ENCODE data around the gene RCAN3.
"Not testable (repeated sequence)": the region's sequence is repeated elsewhere in the genome, so short reads cannot be mapped to it uniquely, and the experiment has no call there.

Gene RCAN3

DNA sequence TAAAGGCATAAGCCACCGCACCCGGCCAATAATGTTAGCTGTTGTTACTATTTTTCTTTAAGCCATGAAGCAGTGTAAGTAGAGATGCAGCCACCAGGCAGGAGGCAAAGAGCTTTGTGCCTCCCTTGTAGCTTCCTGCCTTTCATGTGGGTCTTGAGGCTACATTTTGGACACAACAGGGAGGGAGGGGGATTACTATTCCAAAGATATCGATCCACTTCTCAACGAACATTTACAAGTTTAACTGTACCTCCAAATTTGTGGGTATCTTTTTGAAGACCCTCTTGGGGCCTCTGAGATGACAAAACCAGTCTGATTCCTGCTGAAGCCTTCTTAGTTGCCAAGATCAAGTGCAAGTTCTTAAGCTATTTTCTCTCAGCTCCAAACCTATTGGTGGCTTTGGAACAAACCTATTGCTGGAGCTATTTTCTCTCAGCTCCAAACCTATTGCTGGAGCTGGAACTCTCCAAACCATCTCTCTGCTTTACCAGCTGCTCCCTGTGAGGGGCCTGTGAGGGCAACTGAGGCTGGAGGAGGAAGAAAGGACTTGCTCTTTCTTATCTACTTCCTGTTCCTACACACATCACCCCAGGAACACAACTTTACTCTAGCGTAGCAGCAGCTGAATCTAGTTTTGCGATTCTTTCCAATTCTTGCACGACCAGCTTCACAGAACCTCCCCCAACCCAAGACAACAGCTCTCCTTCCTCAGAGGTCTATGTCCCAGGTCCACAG, 16.1 kb upstream of the RCAN3 start:
- no peak overlapping the region for H3K9ac ChIP-seq (ENCODE audit: low read depth, low read length)
- no peak overlapping the region for H3K4me3 ChIP-seq (ENCODE audit: low read length)
- no peaks in the 10 kb centered on the region for H3K36me3 ChIP-seq (ENCODE audit: insufficient read depth, low read length)
- H3K4me1 ChIP-seq (ENCODE audit: insufficient read depth, low read length) = peaks cover 4% of the 10 kb centered on the region; the same call in 1 of the 2 replicates
- H3K27ac ChIP-seq (ENCODE audit: low read depth, low read length) = no peak overlapping the region
- 92% methylated on average over 7 of the region's 7 CpGs for WGBS
- H3K27me3 ChIP-seq (ENCODE audit: insufficient read depth, low read length) = no peaks in the 10 kb centered on the region
- H3K9me3 ChIP-seq (ENCODE audit: insufficient read depth, low read depth, low read length) = peaks cover 18% of the 10 kb centered on the region

- Histone ChIP-seq H3K9ac (ENCODE audit: low read depth, low read length) (no peak overlapping the region), H3K36me3 (ENCODE audit: insufficient read depth, low read length) (no peaks in the 10 kb centered on the region), H3K9me3 (ENCODE audit: insufficient read depth, low read depth, low read length) (peaks cover 18% of the 10 kb centered on the region), H3K27me3 (ENCODE audit: insufficient read depth, low read length) (no peaks in the 10 kb centered on the region), H3K4me1 (ENCODE audit: insufficient read depth, low read length) (no peaks in the 10 kb centered on the region), H3K4me3 (ENCODE audit: low read length) (no peak overlapping the region), H3K27ac (ENCODE audit: low read depth, low read length) (no peak overlapping the region)
- WGBS = 92% methylated on average over 9 of the region's 9 CpGs
Measured at GRCh38 chr1:24487455-24487854, 15.2 kb upstream of the RCAN3 start.

GRCh38 chr1:24488159-24488558, 14.5 kb upstream of the RCAN3 start:
- WGBS = 92% methylated on average over 7 of the region's 7 CpGs
- H3K36me3 ChIP-seq (ENCODE audit: insufficient read depth, low read length); H3K9ac ChIP-seq (ENCODE audit: low read depth, low read length); H3K27me3 ChIP-seq (ENCODE audit: insufficient read depth, low read length); H3K4me3 ChIP-seq (ENCODE audit: low read length); H3K4me1 ChIP-seq (ENCODE audit: insufficient read depth, low read length); H3K27ac ChIP-seq (ENCODE audit: low read depth, low read length): not testable (repeated sequence)
- peaks cover 18% of the 10 kb centered on the region for H3K9me3 ChIP-seq (ENCODE audit: insufficient read depth, low read depth, low read length)

DNA sequence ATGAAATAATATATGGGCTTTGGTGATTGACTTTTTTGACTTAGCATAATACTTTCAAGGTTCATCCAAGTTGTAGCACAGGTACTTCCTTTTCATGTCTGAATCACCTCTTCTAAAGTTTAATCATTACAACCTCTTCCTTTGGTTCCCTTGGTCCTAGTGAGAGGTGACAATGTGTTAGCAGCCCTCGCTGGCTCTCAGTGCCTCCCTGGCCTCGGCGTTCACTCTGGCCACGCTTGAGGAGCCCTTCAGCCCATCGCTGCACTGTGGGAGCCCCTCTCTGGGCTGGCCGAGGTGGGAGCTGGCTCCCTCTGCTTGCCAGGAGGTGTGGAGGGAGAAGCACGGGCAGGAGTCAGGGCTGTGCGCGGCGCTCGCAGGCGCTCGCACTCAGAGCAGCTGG, 13.0 kb upstream of the RCAN3 start:
- Histone ChIP-seq H3K4me1 (ENCODE audit: insufficient read depth, low read length) (no peaks in the 10 kb centered on the region), H3K27ac (ENCODE audit: low read depth, low read length) (no peak overlapping the region), H3K4me3 (ENCODE audit: low read length) (no peak overlapping the region), H3K9me3 (ENCODE audit: insufficient read depth, low read depth, low read length) (peaks cover 18% of the 10 kb centered on the region), H3K27me3 (ENCODE audit: insufficient read depth, low read length) (no peaks in the 10 kb centered on the region), H3K36me3 (ENCODE audit: insufficient read depth, low read length) (no peaks in the 10 kb centered on the region), H3K9ac (ENCODE audit: low read depth, low read length) (no peak overlapping the region)
- WGBS = 92% methylated on average over 13 of the region's 13 CpGs

- H3K9ac ChIP-seq (ENCODE audit: low read depth, low read length) = no peak overlapping the region
- no peak overlapping the region for H3K4me3 ChIP-seq (ENCODE audit: low read length)
- no peaks in the 10 kb centered on the region for H3K27me3 ChIP-seq (ENCODE audit: insufficient read depth, low read length)
- H3K9me3 ChIP-seq (ENCODE audit: insufficient read depth, low read depth, low read length) = peaks cover 18% of the 10 kb centered on the region
- 95% methylated on average over 18 of the region's 18 CpGs for WGBS
- H3K36me3 ChIP-seq (ENCODE audit: insufficient read depth, low read length) = no peaks in the 10 kb centered on the region
- H3K4me1 ChIP-seq (ENCODE audit: insufficient read depth, low read length) = no peaks in the 10 kb centered on the region
- H3K27ac ChIP-seq (ENCODE audit: low read depth, low read length) = no peak overlapping the region
Measured at GRCh38 chr1:24490101-24490781, 12.4 kb upstream of the RCAN3 start.

DNA sequence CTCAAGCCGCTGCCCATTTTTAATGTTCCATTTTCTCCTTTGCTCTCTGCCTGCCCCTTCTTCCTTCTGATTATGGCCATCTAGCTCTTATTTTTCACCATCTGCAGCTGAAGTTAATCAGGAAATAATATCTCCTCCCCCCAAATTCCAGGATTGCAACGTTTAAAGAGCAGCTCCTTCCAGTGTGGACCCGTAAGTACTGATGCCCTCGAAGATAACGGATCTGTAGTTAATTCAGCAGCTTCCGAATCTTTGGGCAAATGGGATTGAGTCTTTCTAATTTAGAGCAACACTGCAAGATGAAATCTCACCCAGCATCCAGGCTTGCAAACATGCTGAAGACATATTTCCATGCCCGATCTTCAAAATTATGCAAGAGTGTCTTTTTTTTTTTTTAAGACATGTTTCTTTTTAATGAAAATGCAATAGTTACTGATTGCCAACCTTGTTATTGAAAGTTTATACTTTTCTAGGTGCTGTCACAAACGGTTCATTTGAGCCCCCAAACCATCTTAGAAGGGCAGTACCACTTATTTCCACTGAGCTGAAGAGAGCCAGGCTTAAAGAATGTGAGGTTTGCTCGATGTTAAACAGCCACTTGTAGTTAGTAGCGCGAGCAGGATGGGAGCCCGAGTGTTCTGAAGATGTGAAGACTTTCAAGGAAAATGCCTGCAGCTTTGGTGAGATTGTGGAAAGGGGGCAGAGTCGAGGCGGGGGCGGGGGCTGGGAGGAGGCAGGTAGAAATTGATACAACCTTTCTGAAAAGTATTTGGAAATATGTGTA, 10.9 kb upstream of the RCAN3 start:
- Histone ChIP-seq H3K27ac (ENCODE audit: low read depth, low read length) (no peak overlapping the region), H3K4me3 (ENCODE audit: low read length) (no peak overlapping the region), H3K36me3 (ENCODE audit: insufficient read depth, low read length) (no peaks in the 10 kb centered on the region), H3K27me3 (ENCODE audit: insufficient read depth, low read length) (no peaks in the 10 kb centered on the region), H3K9ac (ENCODE audit: low read depth, low read length) (no peak overlapping the region), H3K4me1 (ENCODE audit: insufficient read depth, low read length) (no peaks in the 10 kb centered on the region), H3K9me3 (ENCODE audit: insufficient read depth, low read depth, low read length) (peaks cover 18% of the 10 kb centered on the region)
- WGBS = 78% methylated on average over 14 of the region's 15 CpGs

DNA sequence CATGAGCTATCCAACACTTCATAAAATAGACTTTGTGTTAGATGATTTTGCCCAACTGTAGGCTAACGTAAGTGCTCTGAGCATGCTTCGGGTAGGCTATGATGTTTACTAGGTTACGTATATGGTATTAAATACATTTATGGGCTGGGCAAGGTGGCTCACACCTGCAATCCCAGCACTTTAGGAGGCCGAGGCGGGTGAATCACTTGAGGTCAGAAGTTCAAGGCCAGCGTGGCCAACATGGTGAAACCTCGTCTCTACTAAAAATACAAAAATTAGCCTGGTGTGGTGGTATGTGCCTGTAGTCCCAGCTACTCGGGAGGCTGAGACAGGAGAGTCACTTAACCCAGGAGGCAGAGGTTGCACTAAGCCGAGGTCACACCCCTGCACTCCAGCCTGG, 9.7 kb upstream of the RCAN3 start:
- not testable (repeated sequence) for H3K27ac ChIP-seq (ENCODE audit: low read depth, low read length); H3K36me3 ChIP-seq (ENCODE audit: insufficient read depth, low read length); H3K27me3 ChIP-seq (ENCODE audit: insufficient read depth, low read length); H3K9ac ChIP-seq (ENCODE audit: low read depth, low read length); H3K4me3 ChIP-seq (ENCODE audit: low read length); H3K4me1 ChIP-seq (ENCODE audit: insufficient read depth, low read length)
- H3K9me3 ChIP-seq (ENCODE audit: insufficient read depth, low read depth, low read length) = peaks cover 18% of the 10 kb centered on the region
- 94% methylated on average over 9 of the region's 9 CpGs for WGBS

DNA sequence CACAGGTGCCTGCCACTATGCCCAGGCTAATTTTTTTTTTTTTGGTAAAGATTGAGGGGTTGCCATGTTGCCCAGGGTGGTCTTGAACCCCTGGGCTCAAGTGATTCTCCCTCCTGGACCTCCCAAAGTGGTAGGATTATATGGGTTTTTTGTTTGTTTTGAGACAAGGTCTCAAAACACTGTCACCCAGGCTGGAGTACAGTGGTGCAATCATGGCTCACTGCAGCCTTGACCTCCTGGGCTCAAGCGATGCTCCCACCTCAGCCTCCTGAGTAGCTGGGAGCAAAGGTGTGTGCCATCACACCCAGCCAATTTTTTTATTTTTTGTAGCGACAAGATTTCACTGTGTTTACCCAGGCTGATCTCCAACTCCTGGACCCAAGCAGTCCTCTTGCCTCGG, 8.9 kb upstream of the RCAN3 start:
- no peaks in the 10 kb centered on the region for H3K27me3 ChIP-seq (ENCODE audit: insufficient read depth, low read length)
- H3K9ac ChIP-seq (ENCODE audit: low read depth, low read length) = no peak overlapping the region
- 96% methylated on average over 3 of the region's 3 CpGs for WGBS
- no peaks in the 10 kb centered on the region for H3K4me1 ChIP-seq (ENCODE audit: insufficient read depth, low read length)
- no peak overlapping the region for H3K4me3 ChIP-seq (ENCODE audit: low read length)
- no peak overlapping the region for H3K27ac ChIP-seq (ENCODE audit: low read depth, low read length)
- H3K36me3 ChIP-seq (ENCODE audit: insufficient read depth, low read length) = no peaks in the 10 kb centered on the region
- peaks cover 18% of the 10 kb centered on the region for H3K9me3 ChIP-seq (ENCODE audit: insufficient read depth, low read depth, low read length)

- Histone ChIP-seq H3K4me3 (ENCODE audit: low read length) (no peak overlapping the region), H3K27me3 (ENCODE audit: insufficient read depth, low read length) (peaks cover 5% of the 10 kb centered on the region; the same call in 1 of the 2 replicates), H3K9ac (ENCODE audit: low read depth, low read length) (no peak overlapping the region), H3K27ac (ENCODE audit: low read depth, low read length) (no peak overlapping the region), H3K9me3 (ENCODE audit: insufficient read depth, low read depth, low read length) (no peaks in the 10 kb centered on the region), H3K36me3 (ENCODE audit: insufficient read depth, low read length) (no peaks in the 10 kb centered on the region), H3K4me1 (ENCODE audit: insufficient read depth, low read length) (peaks cover 2% of the 10 kb centered on the region)
- WGBS = 90% methylated on average over 12 of the region's 12 CpGs
Measured at GRCh38 chr1:24498589-24498988, 4.0 kb upstream of the RCAN3 start.

- Histone ChIP-seq H3K27ac (ENCODE audit: low read depth, low read length) (no peak overlapping the region), H3K9ac (ENCODE audit: low read depth, low read length) (no peak overlapping the region), H3K9me3 (ENCODE audit: insufficient read depth, low read depth, low read length) (no peaks in the 10 kb centered on the region), H3K4me3 (ENCODE audit: low read length) (no peak overlapping the region), H3K4me1 (ENCODE audit: insufficient read depth, low read length) (peaks cover 18% of the 10 kb centered on the region), H3K36me3 (ENCODE audit: insufficient read depth, low read length) (no peaks in the 10 kb centered on the region), H3K27me3 (ENCODE audit: insufficient read depth, low read length) (peaks cover 11% of the 10 kb centered on the region; the same call in 1 of the 2 replicates)
- 92% methylated on average over 5 of the region's 5 CpGs for WGBS
Measured at GRCh38 chr1:24500448-24501048, 2.1 kb upstream of the RCAN3 start.

Measured in HUES64 (cell line).